Gastroesophageal sphincter (tissue), 4 donors: ENCODE data around the gene C3orf18. TPM values are rescaled to one million over a fixed set of nuclear protein-coding genes. Genes with fewer than 3 reads are reported as not detected.
A peak's percentile ranks its signal among the peaks of the same experiment; 100 is the strongest.

Experiments used
- ATAC-seq: fragments of 150-250 bp; one replicate; pipeline ENCODE4 v1.9.1; 2016; ENCODE audit warnings: mild to moderate bottlenecking, moderate library complexity
- H3K27ac ChIP-seq, 4 donors: fragments of 200-600 bp; sonication (generic) in 3 of 4; 1 replicate in 3 of 4; 2 replicates in 1 of 4; pipeline ENCODE4 v1.5.1; 2016 to 2019
- H3K27me3 ChIP-seq: fragments of 200-600 bp; sonication (generic); one replicate; pipeline ENCODE4 v1.5.1; 2019
- H3K36me3 ChIP-seq, 2 donors: fragments of 200-600 bp; sonication (generic); one replicate each; pipeline ENCODE4 v1.5.1; 2019; ENCODE audit warnings: control low read depth in 1 of 2
- H3K4me1 ChIP-seq, 3 donors: fragments of 200-600 bp; sonication (generic); 1 replicate in 2 of 3; 2 replicates in 1 of 3; pipeline ENCODE4 v1.5.1; 2016 to 2019; ENCODE audit warnings: control low read depth in 2 of 3
- H3K4me3 ChIP-seq, 2 donors: fragments of 200-600 bp; sonication (generic); one replicate each; pipeline ENCODE4 v1.5.1; 2019; ENCODE audit warnings: mild to moderate bottlenecking in 1 of 2, moderate library complexity in 1 of 2
- H3K9me3 ChIP-seq, 3 donors: fragments of 200-600 bp; sonication (generic); one replicate each; pipeline ENCODE4 v1.5.1; 2017 to 2019; ENCODE audit warnings: control low read depth in 2 of 3
- CTCF ChIP-seq, 4 experiments: fragments of 200-600 bp in 2 of 4; fragments of 450-650 bp in 2 of 4; sonication (generic) in 1 of 4; IDR thresholded peaks; one replicate each; pipeline ENCODE4 v1.5.1; 2017 to 2019; ENCODE audit warnings: antibody characterized with exemption in 4 of 4, mild to moderate bottlenecking in 2 of 4, moderate library complexity in 2 of 4
- EP300 ChIP-seq: sonication (generic); formaldehyde crosslinking; IDR thresholded peaks from one replicate; pipeline ENCODE4 v1.6.1; 2017; ENCODE audit warnings: antibody characterized with exemption, mild to moderate bottlenecking
- POLR2A ChIP-seq, 2 donors: fragments of 450-650 bp; IDR thresholded peaks; one replicate each; pipeline ENCODE4 v1.6.1; 2017; ENCODE audit warnings: antibody characterized with exemption in 2 of 2, mild to moderate bottlenecking in 2 of 2, moderate library complexity in 1 of 2
- POLR2AphosphoS5 ChIP-seq: sonication (generic); formaldehyde crosslinking; IDR thresholded peaks from one replicate; pipeline ENCODE4 v1.6.1; 2017; ENCODE audit warnings: antibody characterized with exemption
- WGBS, 2 donors: methylation state at CpG; one replicate each; pipeline ENCODE4 v1.1.5; 2018; ENCODE audit warnings: low coverage in 1 of 2; 5-methylcytosine and 5-hydroxymethylcytosine counted together
- total RNA-seq, 4 donors: library from RNA; depleted of rRNA; stranded (reverse); fragments of >200 nt; gene quantifications; one replicate each; pipeline ENCODE4 v1.1.0, GENCODE V29; 2016

Gene C3orf18
- total RNA-seq, 4 donors from 2014 or later = 9.7 to 42.8 (median 25.3) TPM

- peaks cover 0 to 4% of the 10 kb centered on the region in 2 donors for H3K36me3 ChIP-seq
- TF ChIP-seq CTCF (IDR thresholded peaks at IDR 0.05) (no peak), POLR2AphosphoS5 (no peak), EP300 (no peak), POLR2A (IDR thresholded peaks at IDR 0.05) (no peak)
- H3K27ac ChIP-seq = peak overlapping the region in 3 of 4 donors; percentile 79 to 90 (median 86)
Measured at GRCh38 chr3:50612970-50613846, 45.7 kb upstream of the C3orf18 start.

GRCh38 chr3:50612234-50612882 is 44.8 kb upstream of the C3orf18 start:
- no peak for TF ChIP-seq POLR2A (IDR thresholded peaks at IDR 0.05)
- TF ChIP-seq POLR2AphosphoS5 = no peak
- no peak for TF ChIP-seq CTCF (IDR thresholded peaks at IDR 0.05)
- no peak for TF ChIP-seq EP300
- Histone ChIP-seq H3K9me3 (no peaks in the 10 kb centered on the region), H3K4me1 (peaks cover 0 to 77% (median 28%) of the 10 kb centered on the region in 3 donors), H3K36me3 (peaks cover 0 to 13% of the 10 kb centered on the region in 2 donors), H3K27me3 (no peaks in the 10 kb centered on the region), H3K4me3 (peak overlapping the region; percentile 49 to 66), H3K27ac (peak overlapping the region in 3 of 4 donors; percentile 79 to 90 (median 86))
- no peak for ATAC-seq
- 6 to 83% methylated on average over 2 to 13 of the region's 29 CpGs for WGBS, 2 donors

More at GRCh38 chr3:50612970-50613846, 45.7 kb upstream of the C3orf18 start:
- no peak for ATAC-seq
- no peaks in the 10 kb centered on the region for H3K27me3 ChIP-seq
- 59 to 80% methylated on average over 2 to 6 of the region's 6 CpGs for WGBS, 2 donors
- peaks cover 0 to 77% (median 35%) of the 10 kb centered on the region in 3 donors for H3K4me1 ChIP-seq
- H3K4me3 ChIP-seq = no peak overlapping the region
- no peaks in the 10 kb centered on the region for H3K9me3 ChIP-seq

- Histone ChIP-seq H3K4me1 (peaks cover 0 to 82% (median 28%) of the 10 kb centered on the region in 3 donors), H3K36me3 (peaks cover 0 to 20% of the 10 kb centered on the region in 2 donors), H3K4me3 (peak within 1 kb of the TSS; percentile 49 to 66), H3K27ac (peak within 1 kb of the TSS; percentile 37 to 90 (median 82)), H3K27me3 (no peaks in the 10 kb centered on the region), H3K9me3 (no peaks in the 10 kb centered on the region)
- peak; percentile 86 for ATAC-seq
- peak in 3 of 4 experiments; percentile 42 to 50 (median 47) for TF ChIP-seq CTCF (IDR thresholded peaks at IDR 0.05)
- TF ChIP-seq EP300 = no peak
- TF ChIP-seq POLR2A (IDR thresholded peaks at IDR 0.05) = peak; percentile 59 to 68
- peak; percentile 79 for TF ChIP-seq POLR2AphosphoS5
- WGBS, 2 donors = 0% methylated on average over 6 of the region's 75 CpGs; no CpG with 5 or more reads in 1 of the 2 donors
Measured at GRCh38 chr3:50611464-50612233, 44.1 kb upstream of the C3orf18 start, which contains the start of gene CISH. TSS of gene CISH (minus strand) at chr3:50611774. CDS start at chr3:50611650, 124 bp downstream.

GRCh38 chr3:50610992-50611463 is 43.5 kb upstream of the C3orf18 start:
- H3K27me3 ChIP-seq = no peaks in the 10 kb centered on the region
- H3K27ac ChIP-seq = peak overlapping the region; percentile 37 to 90 (median 82)
- H3K4me3 ChIP-seq = peak overlapping the region; percentile 49 to 66
- no peak for ATAC-seq
- H3K9me3 ChIP-seq = no peaks in the 10 kb centered on the region
- peaks cover 0 to 26% of the 10 kb centered on the region in 2 donors for H3K36me3 ChIP-seq
- peaks cover 0 to 83% (median 28%) of the 10 kb centered on the region in 3 donors for H3K4me1 ChIP-seq
- TF ChIP-seq POLR2AphosphoS5 = no peak
- no peak for TF ChIP-seq POLR2A (IDR thresholded peaks at IDR 0.05)
- no peak for TF ChIP-seq EP300
- no peak for TF ChIP-seq CTCF (IDR thresholded peaks at IDR 0.05)
- WGBS, 2 donors = 0 to 4% methylated on average over 5 of the region's 10 CpGs
